Upper lobe of left lung (tissue), 4 donors: ENCODE results near the gene METTL15.

Experiments
- CTCF ChIP-seq, 6 experiments: fragments of 450-650 bp in 4 of 6; fragments of 200-600 bp in 2 of 6; sonication (generic) in 2 of 6; IDR thresholded peaks; one replicate each; pipeline ENCODE4 v1.5.1; 2016 to 2019; ENCODE audit warnings: antibody characterized with exemption in 6 of 6
- EP300 ChIP-seq, 4 donors: sonication (generic); formaldehyde crosslinking; IDR thresholded peaks; one replicate each; pipeline ENCODE4 v1.5.1; 2017; ENCODE audit warnings: antibody characterized with exemption in 4 of 4, control low read depth in 2 of 4
- POLR2A ChIP-seq, 4 donors: fragments of 450-650 bp; IDR thresholded peaks; one replicate each; pipeline ENCODE4 v1.5.1; 2016 to 2017; ENCODE audit warnings: antibody characterized with exemption in 4 of 4, mild to moderate bottlenecking in 2 of 4
- POLR2AphosphoS5 ChIP-seq, 2 donors: sonication (generic); formaldehyde crosslinking; IDR thresholded peaks; one replicate each; pipeline ENCODE4 v1.5.1; 2017; ENCODE audit warnings: antibody characterized with exemption in 2 of 2

- TF ChIP-seq CTCF (IDR thresholded peaks at IDR 0.05) (no peak), EP300 (IDR thresholded peaks at IDR 0.05) (no peak), POLR2AphosphoS5 (IDR thresholded peaks at IDR 0.05) (no peak), POLR2A (IDR thresholded peaks at IDR 0.05) (no peak)
These were observed 188.2 kb downstream of the METTL15 start for GRCh38 chr11:28296426-28296825.
